ENCODE measurements around the gene SALL1. TPM values are rescaled to one million over a fixed set of nuclear protein-coding genes. Genes with fewer than 3 reads are reported as not detected.

The SALL1 gene
- total and polyA plus RNA-seq, 4 donors, result not detected

GRCh38 chr16:51153577-51154031 is 2.5 kb upstream of the SALL1 start:
- H3K27ac ChIP-seq (ENCODE audit: low read depth in 1 of 2, low read length in 2 of 2), result no peak overlapping the region
- intact Hi-C loops (cut with DNase I), result no loop called here
- no peaks in the 10 kb centered on the region for H3K9me3 ChIP-seq (ENCODE audit: control insufficient read depth, low read length)
- no peak overlapping the region for H3K4me3 ChIP-seq (ENCODE audit: low read length in 2 of 2)
- WGBS, 2 donors, result 14 to 18% methylated on average over 32 of the region's 32 CpGs
- ATAC-seq (ENCODE audit: low FRiP score) (no peak), DNase-seq (no peak)
- H3K36me3 ChIP-seq (ENCODE audit: control insufficient read depth in 1 of 2, insufficient read depth in 2 of 2, low read length in 1 of 2), result no peaks in the 10 kb centered on the region
- no peaks in the 10 kb centered on the region for H3K4me1 ChIP-seq (ENCODE audit: control insufficient read depth in 1 of 2, insufficient read depth in 2 of 2, low read length in 2 of 2)
- peaks cover 0 to 2% of the 10 kb centered on the region in 2 donors for H3K27me3 ChIP-seq (ENCODE audit: control insufficient read depth in 1 of 2, insufficient read depth in 2 of 2, low read length in 1 of 2)

- peak overlapping the region; percentile 23 to 82 for H3K4me3 ChIP-seq (ENCODE audit: low read length in 2 of 2)
- no peak overlapping the region for H3K27ac ChIP-seq (ENCODE audit: low read depth in 1 of 2, low read length in 2 of 2)
- DNase-seq (no peak), ATAC-seq (ENCODE audit: low FRiP score) (no peak)
- no peaks in the 10 kb centered on the region for H3K4me1 ChIP-seq (ENCODE audit: control insufficient read depth in 1 of 2, insufficient read depth in 2 of 2, low read length in 2 of 2)
- intact Hi-C loops (cut with DNase I), result no loop called here
- H3K9me3 ChIP-seq (ENCODE audit: control insufficient read depth, low read length), result no peaks in the 10 kb centered on the region
- H3K27me3 ChIP-seq (ENCODE audit: control insufficient read depth in 1 of 2, insufficient read depth in 2 of 2, low read length in 1 of 2), result peaks cover 0 to 3% of the 10 kb centered on the region in 2 donors
- no peaks in the 10 kb centered on the region for H3K36me3 ChIP-seq (ENCODE audit: control insufficient read depth in 1 of 2, insufficient read depth in 2 of 2, low read length in 1 of 2)
- WGBS, 2 donors, result 4% methylated on average over 48 to 60 of the region's 60 CpGs
These were observed 1.9 kb upstream of the SALL1 start for GRCh38 chr16:51152691-51153576.

GRCh38 chr16:51151961-51152663 is 1.0 kb upstream of the SALL1 start:
- 1% methylated on average over 48 to 56 of the region's 56 CpGs for WGBS, 2 donors

GRCh38 chr16:51151435-51151960 is 428 bp upstream of the SALL1 start:
- no peak for ATAC-seq (ENCODE audit: low FRiP score)
- intact Hi-C loops (cut with DNase I), result no loop called here
- H3K27me3 ChIP-seq (ENCODE audit: control insufficient read depth in 1 of 2, insufficient read depth in 2 of 2, low read length in 1 of 2), result peaks cover 0 to 3% of the 10 kb centered on the region in 2 donors

More at GRCh38 chr16:51151961-51152663, 1.0 kb upstream of the SALL1 start:
- no peak overlapping the region for H3K27ac ChIP-seq (ENCODE audit: low read depth in 1 of 2, low read length in 2 of 2)
- ATAC-seq (ENCODE audit: low FRiP score) (peak; percentile 43), DNase-seq (no peak)
- no peaks in the 10 kb centered on the region for H3K4me1 ChIP-seq (ENCODE audit: control insufficient read depth in 1 of 2, insufficient read depth in 2 of 2, low read length in 2 of 2)
- H3K9me3 ChIP-seq (ENCODE audit: control insufficient read depth, low read length), result no peaks in the 10 kb centered on the region
- intact Hi-C loops (cut with DNase I), result no loop called here
- H3K4me3 ChIP-seq (ENCODE audit: low read length in 2 of 2), result peak overlapping the region; percentile 23 to 82
- peaks cover 0 to 3% of the 10 kb centered on the region in 2 donors for H3K27me3 ChIP-seq (ENCODE audit: control insufficient read depth in 1 of 2, insufficient read depth in 2 of 2, low read length in 1 of 2)
- H3K36me3 ChIP-seq (ENCODE audit: control insufficient read depth in 1 of 2, insufficient read depth in 2 of 2, low read length in 1 of 2), result no peaks in the 10 kb centered on the region

GRCh38 chr16:51150165-51150887 is 744 bp downstream of the SALL1 start:
- Histone ChIP-seq H3K27ac (ENCODE audit: low read depth in 1 of 2, low read length in 2 of 2) (no peak overlapping the region), H3K36me3 (ENCODE audit: control insufficient read depth in 1 of 2, insufficient read depth in 2 of 2, low read length in 1 of 2) (no peaks in the 10 kb centered on the region), H3K27me3 (ENCODE audit: control insufficient read depth in 1 of 2, insufficient read depth in 2 of 2, low read length in 1 of 2) (peaks cover 0 to 3% of the 10 kb centered on the region in 2 donors), H3K4me3 (ENCODE audit: low read length in 2 of 2) (peak overlapping the region; percentile 23 to 82), H3K9me3 (ENCODE audit: control insufficient read depth, low read length) (no peaks in the 10 kb centered on the region), H3K4me1 (ENCODE audit: control insufficient read depth in 1 of 2, insufficient read depth in 2 of 2, low read length in 2 of 2) (no peaks in the 10 kb centered on the region)
- DNase-seq (no peak), ATAC-seq (ENCODE audit: low FRiP score) (no peak)
- intact Hi-C loops (cut with DNase I), result no loop called here
- WGBS, 2 donors, result 10% methylated on average over 49 to 53 of the region's 53 CpGs

More at GRCh38 chr16:51151435-51151960, 428 bp upstream of the SALL1 start:
- no peak overlapping the region for H3K27ac ChIP-seq (ENCODE audit: low read depth in 1 of 2, low read length in 2 of 2)
- H3K4me3 ChIP-seq (ENCODE audit: low read length in 2 of 2), result peak overlapping the region; percentile 23 to 82
- no peaks in the 10 kb centered on the region for H3K9me3 ChIP-seq (ENCODE audit: control insufficient read depth, low read length)
- whole genome bisulfite sequencing, 2 donors, result 0 to 1% methylated on average over 34 to 61 of the region's 61 CpGs
- H3K36me3 ChIP-seq (ENCODE audit: control insufficient read depth in 1 of 2, insufficient read depth in 2 of 2, low read length in 1 of 2), result no peaks in the 10 kb centered on the region
- H3K4me1 ChIP-seq (ENCODE audit: control insufficient read depth in 1 of 2, insufficient read depth in 2 of 2, low read length in 2 of 2), result no peaks in the 10 kb centered on the region
- no peak for DNase-seq

- peaks cover 0 to 3% of the 10 kb centered on the region in 2 donors for H3K27me3 ChIP-seq (ENCODE audit: control insufficient read depth in 1 of 2, insufficient read depth in 2 of 2, low read length in 1 of 2)
- ATAC-seq (ENCODE audit: low FRiP score) (no peak), DNase-seq (no peak)
- H3K36me3 ChIP-seq (ENCODE audit: control insufficient read depth in 1 of 2, insufficient read depth in 2 of 2, low read length in 1 of 2), result no peaks in the 10 kb centered on the region
- H3K27ac ChIP-seq (ENCODE audit: low read depth in 1 of 2, low read length in 2 of 2), result no peak overlapping the region
- H3K9me3 ChIP-seq (ENCODE audit: control insufficient read depth, low read length), result no peaks in the 10 kb centered on the region
- intact Hi-C loops (cut with DNase I), result no loop called here
- WGBS, 2 donors, result 46 to 61% methylated on average over 35 of the region's 35 CpGs
- H3K4me3 ChIP-seq (ENCODE audit: low read length in 2 of 2), result no peak overlapping the region
- H3K4me1 ChIP-seq (ENCODE audit: control insufficient read depth in 1 of 2, insufficient read depth in 2 of 2, low read length in 2 of 2), result no peaks in the 10 kb centered on the region
These were observed 1.3 kb downstream of the SALL1 start for GRCh38 chr16:51149721-51150164.

- Histone ChIP-seq H3K9me3 (ENCODE audit: control insufficient read depth, low read length) (no peaks in the 10 kb centered on the region), H3K4me1 (ENCODE audit: control insufficient read depth in 1 of 2, insufficient read depth in 2 of 2, low read length in 2 of 2) (no peaks in the 10 kb centered on the region), H3K4me3 (ENCODE audit: low read length in 2 of 2) (no peak overlapping the region), H3K36me3 (ENCODE audit: control insufficient read depth in 1 of 2, insufficient read depth in 2 of 2, low read length in 1 of 2) (no peaks in the 10 kb centered on the region), H3K27ac (ENCODE audit: low read depth in 1 of 2, low read length in 2 of 2) (no peak overlapping the region), H3K27me3 (ENCODE audit: control insufficient read depth in 1 of 2, insufficient read depth in 2 of 2, low read length in 1 of 2) (peaks cover 0 to 3% of the 10 kb centered on the region in 2 donors)
- WGBS, 2 donors, result 87 to 89% methylated on average over 16 of the region's 16 CpGs
- no peak for ATAC-seq (ENCODE audit: low FRiP score)
- intact Hi-C loops (cut with DNase I), result no loop called here
- no peak for DNase-seq
These were observed 1.8 kb downstream of the SALL1 start for GRCh38 chr16:51149251-51149661.

GRCh38 chr16:51148678-51149228 is 2.3 kb downstream of the SALL1 start:
- H3K4me3 ChIP-seq (ENCODE audit: low read length in 2 of 2), result no peak overlapping the region
- peaks cover 0 to 3% of the 10 kb centered on the region in 2 donors for H3K27me3 ChIP-seq (ENCODE audit: control insufficient read depth in 1 of 2, insufficient read depth in 2 of 2, low read length in 1 of 2)
- WGBS, 2 donors, result 88 to 94% methylated on average over 2 of the region's 2 CpGs
- no peaks in the 10 kb centered on the region for H3K36me3 ChIP-seq (ENCODE audit: control insufficient read depth in 1 of 2, insufficient read depth in 2 of 2, low read length in 1 of 2)
- DNase-seq (no peak), ATAC-seq (ENCODE audit: low FRiP score) (no peak)
- H3K27ac ChIP-seq (ENCODE audit: low read depth in 1 of 2, low read length in 2 of 2), result no peak overlapping the region
- intact Hi-C loops (cut with DNase I), result no loop called here
- H3K4me1 ChIP-seq (ENCODE audit: control insufficient read depth in 1 of 2, insufficient read depth in 2 of 2, low read length in 2 of 2), result no peaks in the 10 kb centered on the region
- no peaks in the 10 kb centered on the region for H3K9me3 ChIP-seq (ENCODE audit: control insufficient read depth, low read length)
